ENCODE data around the gene ALDOA. TPM values are rescaled to one million over a fixed set of nuclear protein-coding genes. Genes with fewer than 3 reads are reported as not detected.
A peak's percentile ranks its signal among the peaks of the same experiment; 100 is the strongest.
"Not testable (repeated sequence)": the region's sequence is repeated elsewhere in the genome, so short reads cannot be mapped to it uniquely, and the experiment has no call there.

The ALDOA gene
- total RNA-seq, result 100 to 1,000 TPM; 303 to 964 (median 731) TPM

GRCh38 chr16:30065102-30065942 is at the start of gene ALDOA:
Gene ALDOA, plus strand, starts transcription at chr16:30065760. Its CDS starts 1,138 bp downstream, at chr16:30066898.
- peak within 1 kb of the TSS; percentile 73 to 99 (median 76) for H3K4me3 ChIP-seq
- H3K9me3 ChIP-seq, result no peaks in the 10 kb centered on the region
- H3K27me3 ChIP-seq, result no peaks in the 10 kb centered on the region
- peaks cover 26 to 35% (median 33%) of the 10 kb centered on the region in 4 donors for H3K36me3 ChIP-seq
- 0% methylated on average over 5 to 37 of the region's 99 CpGs for WGBS, 2 donors
- ATAC-seq (ENCODE audit: low FRiP score in 2 of 2), result peak; percentile 96 to 97
- peaks cover 36 to 50% (median 44%) of the 10 kb centered on the region in 4 donors for H3K4me1 ChIP-seq
- DNase-seq, result peak; percentile 97 to 98
- TF ChIP-seq EP300 (IDR thresholded peaks at IDR 0.05) (peak in 1 of 4 donors; percentile 70), POLR2AphosphoS5 (IDR thresholded peaks at IDR 0.05) (peak; percentile 93 to 97), POLR2A (IDR thresholded peaks at IDR 0.05) (peak; percentile 32 to 99 (median 96)), CTCF (IDR thresholded peaks at IDR 0.05) (peak in 4 of 6 experiments; percentile 7 to 33 (median 16))
- H3K27ac ChIP-seq, result peak within 1 kb of the TSS; percentile 96 to 98 (median 97)

GRCh38 chr16:30016555-30017276 is 48.8 kb upstream of the ALDOA start:
- no peak overlapping the region for H3K4me3 ChIP-seq
- WGBS, 2 donors, result 71 to 78% methylated on average over 8 of the region's 8 CpGs
- TF ChIP-seq POLR2A (IDR thresholded peaks at IDR 0.05), result no peak
- TF ChIP-seq EP300 (IDR thresholded peaks at IDR 0.05), result no peak
- no peak for TF ChIP-seq CTCF (IDR thresholded peaks at IDR 0.05)
- TF ChIP-seq POLR2AphosphoS5 (IDR thresholded peaks at IDR 0.05), result no peak
- no peak overlapping the region for H3K27ac ChIP-seq
- peaks cover 10 to 14% (median 10%) of the 10 kb centered on the region in 4 donors for H3K4me1 ChIP-seq
- no peaks in the 10 kb centered on the region for H3K36me3 ChIP-seq
- peaks cover 0 to 6% (median 3%) of the 10 kb centered on the region in 4 donors for H3K27me3 ChIP-seq
- H3K9me3 ChIP-seq, result no peaks in the 10 kb centered on the region
- ATAC-seq (ENCODE audit: low FRiP score in 2 of 2) (no peak), DNase-seq (no peak)

DNA sequence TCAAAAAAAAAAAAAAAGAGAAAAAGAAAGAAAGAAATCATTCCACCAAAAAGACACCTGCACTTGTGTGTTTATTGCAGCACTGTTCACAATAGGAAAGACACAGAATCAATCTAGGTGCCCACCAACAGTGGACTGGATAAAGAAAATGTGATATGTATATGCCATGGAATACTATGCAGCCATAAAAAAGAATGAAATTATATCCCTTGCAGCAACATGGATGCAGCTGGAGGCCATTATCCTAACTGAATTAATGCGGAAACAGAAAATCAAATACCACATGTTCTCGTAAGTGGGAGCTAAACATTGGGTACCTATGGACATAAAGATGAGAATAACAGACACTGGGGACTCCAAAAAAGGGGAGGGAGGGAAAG is 48.3 kb upstream of the ALDOA start:
- WGBS, 2 donors, result 95 to 97% methylated on average over 2 of the region's 2 CpGs
- Histone ChIP-seq H3K36me3 (no peaks in the 10 kb centered on the region), H3K9me3 (no peaks in the 10 kb centered on the region), H3K27ac (no peak overlapping the region), H3K4me3 (no peak overlapping the region), H3K27me3 (peaks cover 0 to under 1% (median 0%) of the 10 kb centered on the region in 4 donors), H3K4me1 (peaks cover 10 to 14% (median 12%) of the 10 kb centered on the region in 4 donors)
- ATAC-seq (ENCODE audit: low FRiP score in 2 of 2), result no peak
- no peak for DNase-seq
- TF ChIP-seq CTCF (IDR thresholded peaks at IDR 0.05) (no peak), POLR2A (IDR thresholded peaks at IDR 0.05) (no peak), EP300 (IDR thresholded peaks at IDR 0.05) (no peak), POLR2AphosphoS5 (IDR thresholded peaks at IDR 0.05) (no peak)

DNA sequence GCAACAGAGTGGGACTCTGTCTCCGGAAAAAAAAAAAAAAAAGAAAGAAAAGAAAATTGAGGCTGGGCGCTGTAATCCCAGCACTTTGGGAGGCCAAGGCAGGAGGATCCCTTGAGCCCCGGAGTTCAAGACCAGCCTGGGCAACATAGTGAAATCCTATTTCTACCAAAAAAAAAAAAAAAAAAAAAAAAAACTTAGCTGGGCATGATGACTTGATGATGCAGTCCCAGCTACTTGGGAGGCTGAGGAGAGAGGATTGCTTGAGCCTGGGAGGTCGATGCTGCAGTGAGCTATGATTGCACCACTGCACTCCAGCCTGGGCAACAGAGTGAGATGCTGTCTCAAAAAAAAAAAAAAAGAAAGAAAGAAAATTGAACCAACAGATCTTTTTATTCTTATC is 47.6 kb upstream of the ALDOA start:
- not testable (repeated sequence) for H3K4me3 ChIP-seq; H3K27ac ChIP-seq; ATAC-seq (ENCODE audit: low FRiP score in 2 of 2); DNase-seq; H3K36me3 ChIP-seq; H3K27me3 ChIP-seq; H3K9me3 ChIP-seq
- 82 to 87% methylated on average over 4 of the region's 4 CpGs for WGBS, 2 donors
- peaks cover 10 to 14% (median 12%) of the 10 kb centered on the region in 4 donors for H3K4me1 ChIP-seq

DNA sequence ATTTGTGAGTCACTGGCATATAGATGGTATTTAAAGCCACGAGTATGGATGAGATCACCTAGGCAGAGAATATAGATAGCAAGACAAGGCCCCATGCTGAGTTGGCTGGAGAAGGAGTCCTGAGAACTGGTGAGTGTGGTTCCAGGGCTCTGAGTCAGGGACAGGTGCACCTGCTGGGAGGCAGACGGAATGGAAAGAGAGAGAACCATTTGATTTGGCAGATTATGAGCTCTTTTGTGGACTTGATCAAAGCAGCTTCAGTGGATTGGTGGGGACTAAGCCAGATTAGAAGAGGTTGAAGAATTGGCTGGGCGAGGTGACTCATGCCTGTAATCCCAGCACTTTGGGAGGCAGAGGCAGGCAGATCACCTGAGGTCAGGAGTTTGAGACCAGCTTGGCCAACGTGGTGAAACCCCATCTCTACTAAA is 46.8 kb upstream of the ALDOA start:
- 64 to 70% methylated on average over 4 of the region's 4 CpGs for WGBS, 2 donors
- no peaks in the 10 kb centered on the region for H3K9me3 ChIP-seq
- H3K27me3 ChIP-seq, result no peaks in the 10 kb centered on the region
- H3K4me1 ChIP-seq, result peaks cover 10 to 14% (median 12%) of the 10 kb centered on the region in 4 donors
- ATAC-seq (ENCODE audit: low FRiP score in 2 of 2) (no peak), DNase-seq (no peak)
- H3K4me3 ChIP-seq, result no peak overlapping the region
- H3K27ac ChIP-seq, result no peak overlapping the region
- H3K36me3 ChIP-seq, result no peaks in the 10 kb centered on the region
- TF ChIP-seq EP300 (IDR thresholded peaks at IDR 0.05) (no peak), CTCF (IDR thresholded peaks at IDR 0.05) (no peak), POLR2A (IDR thresholded peaks at IDR 0.05) (no peak), POLR2AphosphoS5 (IDR thresholded peaks at IDR 0.05) (no peak)
